Transverse colon (tissue), 3 donors: ENCODE measurements around the gene ZDHHC13.

ENCODE experiments used
- POLR2A ChIP-seq: fragments of 450-650 bp; IDR thresholded peaks from one replicate; pipeline ENCODE4 v1.6.1; 2016; ENCODE audit warnings: antibody characterized with exemption, mild to moderate bottlenecking, moderate library complexity
- TF ChIP-seq, protein P1 (sequence below), 5 experiments: fragments of 200-600 bp in 3 of 5; fragments of 450-650 bp in 2 of 5; sonication (generic) in 3 of 5; IDR thresholded peaks; 1 replicate in 2 of 5; 2 replicates in 3 of 5; pipeline ENCODE4 v1.5.1; 2016 to 2017; ENCODE audit warnings: antibody characterized with exemption in 5 of 5, inconsistent platforms in 3 of 5, mild to moderate bottlenecking in 2 of 5, moderate library complexity in 1 of 5

DNA sequence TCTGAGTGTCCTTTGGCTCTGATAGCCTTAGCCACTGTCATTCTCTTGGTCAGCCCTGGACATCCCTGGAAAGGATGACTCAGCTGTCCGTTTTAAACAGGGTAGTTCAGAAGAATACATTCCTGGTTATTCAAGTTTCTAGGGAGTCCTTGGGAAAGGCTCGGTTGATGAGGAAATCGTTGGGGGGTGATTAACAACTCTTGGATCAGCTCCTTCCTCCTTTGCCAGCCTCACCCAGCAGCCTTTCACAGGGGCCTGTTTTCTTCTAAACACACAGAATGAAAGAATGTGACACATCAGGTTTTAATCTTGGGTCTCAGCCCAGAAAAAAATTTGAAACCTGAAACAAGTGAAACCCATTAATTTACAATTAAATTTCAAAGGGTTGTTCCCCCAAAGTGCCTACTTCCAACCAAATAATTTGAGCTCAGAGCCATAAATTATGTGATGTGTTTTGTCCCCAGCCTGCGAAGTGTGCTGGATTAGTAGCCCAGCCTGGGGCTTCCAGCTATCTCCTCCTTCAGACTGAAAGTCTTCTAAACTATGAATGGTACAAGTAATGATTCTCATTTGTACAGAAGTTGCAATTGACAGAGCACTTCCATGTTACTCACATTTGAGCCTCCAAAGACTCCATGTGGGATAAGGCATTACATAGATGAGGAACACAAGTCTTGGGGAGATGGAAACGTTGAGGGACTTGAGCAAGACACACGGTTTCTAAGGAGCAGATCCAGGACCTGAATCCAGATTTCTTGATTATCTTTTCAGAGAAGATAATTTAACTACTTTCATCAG lies 37.1 kb upstream of the ZDHHC13 start:
- TF ChIP-seq, protein P1, sequence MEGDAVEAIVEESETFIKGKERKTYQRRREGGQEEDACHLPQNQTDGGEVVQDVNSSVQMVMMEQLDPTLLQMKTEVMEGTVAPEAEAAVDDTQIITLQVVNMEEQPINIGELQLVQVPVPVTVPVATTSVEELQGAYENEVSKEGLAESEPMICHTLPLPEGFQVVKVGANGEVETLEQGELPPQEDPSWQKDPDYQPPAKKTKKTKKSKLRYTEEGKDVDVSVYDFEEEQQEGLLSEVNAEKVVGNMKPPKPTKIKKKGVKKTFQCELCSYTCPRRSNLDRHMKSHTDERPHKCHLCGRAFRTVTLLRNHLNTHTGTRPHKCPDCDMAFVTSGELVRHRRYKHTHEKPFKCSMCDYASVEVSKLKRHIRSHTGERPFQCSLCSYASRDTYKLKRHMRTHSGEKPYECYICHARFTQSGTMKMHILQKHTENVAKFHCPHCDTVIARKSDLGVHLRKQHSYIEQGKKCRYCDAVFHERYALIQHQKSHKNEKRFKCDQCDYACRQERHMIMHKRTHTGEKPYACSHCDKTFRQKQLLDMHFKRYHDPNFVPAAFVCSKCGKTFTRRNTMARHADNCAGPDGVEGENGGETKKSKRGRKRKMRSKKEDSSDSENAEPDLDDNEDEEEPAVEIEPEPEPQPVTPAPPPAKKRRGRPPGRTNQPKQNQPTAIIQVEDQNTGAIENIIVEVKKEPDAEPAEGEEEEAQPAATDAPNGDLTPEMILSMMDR (IDR thresholded peaks at IDR 0.05): no peak
- TF ChIP-seq POLR2A: no peak
